ENCODE results near the gene PIRT. TPM values are rescaled to one million over a fixed set of nuclear protein-coding genes. Genes with fewer than 3 reads are reported as not detected.

The PIRT gene
- total RNA-seq, 1 donor from 2014 or later = not detected

- DNase-seq (ENCODE audit: low spot score) = no peak
- peaks cover 14% of the 10 kb centered on the region for H3K9me3 Mint-ChIP-seq (ENCODE audit: low read depth)
- no peak overlapping the region for H3K4me3 Mint-ChIP-seq (ENCODE audit: unreplicated experiment)
- peaks cover 2% of the 10 kb centered on the region for H3K27me3 Mint-ChIP-seq (ENCODE audit: low read depth)
- no peaks in the 10 kb centered on the region for H3K4me1 Mint-ChIP-seq (ENCODE audit: low read depth)
- TF ChIP-seq CTCF (IDR thresholded peaks at IDR 0.05) = no peak
- H3K36me3 Mint-ChIP-seq (ENCODE audit: low read depth) = peaks cover 4% of the 10 kb centered on the region
- no peak overlapping the region for H3K27ac Mint-ChIP-seq (ENCODE audit: unreplicated experiment)
Measured at GRCh38 chr17:10777890-10778289, 60.0 kb downstream of the PIRT start.

GRCh38 chr17:10777131-10777807 lies 60.6 kb downstream of the PIRT start:
- DNase-seq (ENCODE audit: low spot score) = no peak
- no peaks in the 10 kb centered on the region for H3K4me1 Mint-ChIP-seq (ENCODE audit: low read depth)
- peaks cover 4% of the 10 kb centered on the region for H3K36me3 Mint-ChIP-seq (ENCODE audit: low read depth)
- peaks cover 15% of the 10 kb centered on the region for H3K9me3 Mint-ChIP-seq (ENCODE audit: low read depth)
- H3K4me3 Mint-ChIP-seq (ENCODE audit: unreplicated experiment) = no peak overlapping the region
- TF ChIP-seq CTCF (IDR thresholded peaks at IDR 0.05) = no peak
- no peaks in the 10 kb centered on the region for H3K27me3 Mint-ChIP-seq (ENCODE audit: low read depth)
- H3K27ac Mint-ChIP-seq (ENCODE audit: unreplicated experiment) = no peak overlapping the region

GRCh38 chr17:10776381-10776780 lies 61.5 kb downstream of the PIRT start:
- no peak overlapping the region for H3K27ac Mint-ChIP-seq (ENCODE audit: unreplicated experiment)
- H3K4me1 Mint-ChIP-seq (ENCODE audit: low read depth) = no peaks in the 10 kb centered on the region
- H3K36me3 Mint-ChIP-seq (ENCODE audit: low read depth) = peaks cover 4% of the 10 kb centered on the region
- peaks cover 17% of the 10 kb centered on the region for H3K9me3 Mint-ChIP-seq (ENCODE audit: low read depth)
- H3K4me3 Mint-ChIP-seq (ENCODE audit: unreplicated experiment) = no peak overlapping the region
- no peak for DNase-seq (ENCODE audit: low spot score)
- no peaks in the 10 kb centered on the region for H3K27me3 Mint-ChIP-seq (ENCODE audit: low read depth)
- no peak for TF ChIP-seq CTCF (IDR thresholded peaks at IDR 0.05)

GRCh38 chr17:10775740-10776356 lies 62.0 kb downstream of the PIRT start:
- no peak for DNase-seq (ENCODE audit: low spot score)
- Mint-ChIP-seq H3K36me3 (ENCODE audit: low read depth) (peaks cover 4% of the 10 kb centered on the region), H3K9me3 (ENCODE audit: low read depth) (peaks cover 17% of the 10 kb centered on the region), H3K27ac (ENCODE audit: unreplicated experiment) (no peak overlapping the region), H3K4me3 (ENCODE audit: unreplicated experiment) (no peak overlapping the region), H3K27me3 (ENCODE audit: low read depth) (no peaks in the 10 kb centered on the region), H3K4me1 (ENCODE audit: low read depth) (no peaks in the 10 kb centered on the region)
- TF ChIP-seq CTCF (IDR thresholded peaks at IDR 0.05) = no peak

GRCh38 chr17:10775058-10775457 lies 62.8 kb downstream of the PIRT start:
- no peaks in the 10 kb centered on the region for H3K27me3 Mint-ChIP-seq (ENCODE audit: low read depth)
- H3K9me3 Mint-ChIP-seq (ENCODE audit: low read depth) = peaks cover 15% of the 10 kb centered on the region
- H3K27ac Mint-ChIP-seq (ENCODE audit: unreplicated experiment) = no peak overlapping the region
- no peaks in the 10 kb centered on the region for H3K4me1 Mint-ChIP-seq (ENCODE audit: low read depth)
- TF ChIP-seq CTCF (IDR thresholded peaks at IDR 0.05) = no peak
- H3K4me3 Mint-ChIP-seq (ENCODE audit: unreplicated experiment) = no peak overlapping the region
- DNase-seq (ENCODE audit: low spot score) = no peak
- peaks cover 4% of the 10 kb centered on the region for H3K36me3 Mint-ChIP-seq (ENCODE audit: low read depth)

Measured in chondrocyte (in vitro differentiated cells).